Measurements from ENCODE around the gene OTUD7B.

The OTUD7B gene

DNA sequence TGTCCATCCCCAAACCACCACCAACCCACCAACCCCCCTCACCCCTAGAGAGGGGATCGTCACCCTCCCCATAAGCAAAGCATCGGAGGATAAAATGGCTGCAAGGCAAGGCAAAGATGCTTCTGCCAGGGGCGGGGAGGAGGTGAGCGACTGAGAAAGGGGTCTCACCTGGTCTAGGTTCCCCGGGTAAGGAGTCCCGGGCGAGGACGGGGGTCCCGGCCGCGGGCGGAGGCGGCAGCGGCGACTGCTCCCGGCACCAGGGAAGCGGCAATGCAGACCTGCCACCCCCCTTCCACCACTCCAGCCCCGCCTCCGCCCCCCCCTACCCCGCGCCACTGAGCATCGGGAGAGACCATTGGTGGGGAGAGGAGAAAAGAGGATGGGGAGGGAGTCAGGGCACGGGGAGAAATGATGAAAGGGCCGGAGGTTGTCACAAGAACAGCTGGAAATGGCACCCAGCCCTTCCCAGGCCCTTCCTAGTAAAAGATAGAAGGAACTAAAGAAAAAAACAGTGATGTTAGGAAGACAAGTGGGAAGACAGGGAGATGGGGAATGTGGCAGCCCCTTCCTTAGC, 92.9 kb downstream of the OTUD7B start, which contains the start of gene SV2A:
SV2A (minus strand) TSS at position 274 of the 574 bp plus-strand sequence. CDS start 4,004 bp downstream, outside the sequence.
- no peak for DNase-seq (ENCODE audit: low read depth, low spot score)

DNA sequence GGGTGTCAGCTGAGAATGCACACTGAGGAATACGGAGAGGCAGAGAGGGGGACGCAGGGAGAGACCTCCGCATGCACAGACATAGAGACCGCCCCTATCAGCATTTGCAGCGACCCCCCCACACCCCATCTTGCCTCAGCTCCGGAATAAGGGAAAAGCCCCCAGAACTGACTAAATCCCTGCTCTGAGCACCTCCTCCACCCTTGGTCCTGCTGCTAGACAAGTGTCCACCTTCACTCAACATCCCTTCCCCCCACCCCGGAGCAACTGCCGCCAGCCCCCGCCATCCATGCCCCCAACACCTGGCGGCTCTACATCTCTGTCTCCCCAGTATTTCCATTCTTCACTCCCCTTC, 93.7 kb downstream of the OTUD7B start:
- DNase-seq (ENCODE audit: low read depth, low spot score), result no peak

DNA sequence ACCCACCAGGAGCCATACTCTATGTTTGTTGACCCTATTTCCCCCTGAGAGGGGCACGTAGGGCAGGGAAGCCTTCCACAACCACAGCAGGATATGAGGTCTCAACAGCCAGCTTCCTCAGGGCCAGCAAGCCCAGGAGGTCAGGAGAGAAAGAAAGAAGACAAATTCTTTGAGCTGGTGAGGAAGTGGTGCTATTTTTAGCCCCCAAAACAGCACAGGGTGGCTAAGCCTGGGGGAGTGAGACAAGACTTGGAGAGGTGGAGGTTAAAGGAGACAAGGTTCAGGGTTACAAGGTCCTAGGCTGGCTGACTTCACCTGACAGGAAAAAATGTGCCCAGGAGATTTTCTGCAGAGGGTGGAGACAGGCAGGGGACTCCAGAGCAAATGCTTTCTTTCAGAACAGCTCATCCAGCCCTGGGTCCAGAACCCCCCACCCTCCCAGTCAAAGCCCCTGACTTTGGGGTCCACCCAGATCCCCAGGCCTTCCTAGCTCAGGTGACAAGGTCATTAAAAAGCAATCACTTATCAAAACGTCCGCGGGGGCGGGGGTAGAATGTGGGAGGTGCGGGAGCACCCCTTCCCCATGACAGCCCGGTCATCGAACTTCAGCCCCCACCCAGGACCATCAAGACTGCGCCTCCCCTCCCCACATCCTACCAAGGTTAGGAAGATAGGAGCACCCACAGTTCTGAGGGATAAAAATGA, 94.2 kb downstream of the OTUD7B start:
- no peak for DNase-seq (ENCODE audit: low read depth, low spot score)

DNA sequence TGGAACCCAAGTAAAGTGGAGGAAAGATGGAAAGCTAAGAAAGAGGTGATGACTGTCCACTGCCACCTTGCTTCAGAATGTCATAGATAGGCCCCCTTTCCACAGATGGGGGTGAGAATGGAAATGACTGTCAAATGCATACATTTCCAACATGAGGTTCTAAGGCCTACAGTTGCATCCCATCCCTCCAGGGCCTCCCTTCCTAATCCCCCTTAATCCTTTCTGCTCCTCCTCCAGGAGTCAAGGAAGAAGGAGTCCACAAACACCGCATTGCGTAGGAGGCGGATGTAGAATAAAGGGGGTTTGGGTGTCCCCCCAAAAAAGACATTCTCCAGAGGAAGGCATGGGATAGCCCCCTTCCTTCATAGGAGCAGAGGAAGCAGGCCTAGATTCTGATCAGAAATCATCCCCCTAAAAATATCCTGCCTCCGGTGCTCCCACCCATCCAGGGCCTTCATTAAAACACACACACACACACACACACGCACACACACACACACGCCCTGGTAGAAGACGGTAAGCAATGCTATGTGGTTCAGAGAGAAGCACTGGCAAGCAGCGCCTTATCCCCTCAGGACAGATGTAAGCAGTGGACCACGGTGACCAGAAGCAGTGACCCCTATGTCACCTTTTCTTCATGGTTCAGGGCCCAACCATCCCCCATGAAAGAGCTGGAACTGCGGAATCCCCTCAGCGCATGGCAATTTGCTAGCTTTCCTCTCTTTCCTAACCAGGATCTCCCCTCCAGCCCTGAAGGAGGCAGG, 94.9 kb downstream of the OTUD7B start:
- no peak for DNase-seq (ENCODE audit: low read depth, low spot score)

DNA sequence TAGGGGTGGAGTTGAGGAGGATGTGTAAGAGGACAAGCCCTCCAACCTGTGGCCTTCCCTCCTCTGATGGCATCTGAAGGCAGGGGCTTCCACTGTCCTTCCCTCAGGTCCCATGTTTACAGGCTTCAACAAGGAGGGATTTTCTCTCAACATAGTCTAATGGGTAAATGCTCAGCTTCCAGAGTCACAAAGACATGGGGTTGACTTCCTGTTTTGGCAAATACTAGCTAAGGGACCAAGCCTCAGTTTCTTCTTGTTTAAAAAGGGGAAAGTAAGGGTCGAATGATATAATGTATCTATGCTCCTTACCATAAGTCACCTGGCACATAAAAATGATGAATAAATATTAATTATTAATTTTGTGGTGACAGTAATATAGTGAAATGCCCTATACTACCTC, 96.0 kb downstream of the OTUD7B start:
- DNase-seq (ENCODE audit: low read depth, low spot score), result no peak

DNA sequence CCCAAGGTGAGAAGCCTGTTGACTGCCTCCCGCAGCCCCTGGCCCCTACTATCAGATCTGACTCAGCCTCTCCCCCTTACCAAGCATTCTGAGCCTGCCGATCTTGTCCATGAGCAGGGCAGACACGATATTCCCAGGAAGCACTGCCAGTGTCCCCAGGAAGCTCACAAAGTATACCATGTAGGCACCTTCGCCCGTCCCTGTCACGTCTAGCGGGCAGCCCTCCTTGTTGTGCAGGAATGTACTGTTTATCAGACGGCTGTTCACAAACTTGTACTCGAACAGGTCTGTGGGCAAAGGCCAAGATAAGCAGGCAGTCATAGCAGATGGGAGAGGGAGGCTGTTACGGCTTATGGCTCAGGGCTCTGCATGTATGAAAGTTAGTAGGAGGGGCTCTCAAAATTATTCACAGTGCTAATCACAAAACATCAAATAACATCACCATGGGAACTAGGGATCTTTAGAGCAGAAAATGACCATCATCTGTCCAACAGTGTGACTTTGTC, 103.9 kb downstream of the OTUD7B start:
- DNase-seq (ENCODE audit: low read depth, low spot score), result no peak

DNA sequence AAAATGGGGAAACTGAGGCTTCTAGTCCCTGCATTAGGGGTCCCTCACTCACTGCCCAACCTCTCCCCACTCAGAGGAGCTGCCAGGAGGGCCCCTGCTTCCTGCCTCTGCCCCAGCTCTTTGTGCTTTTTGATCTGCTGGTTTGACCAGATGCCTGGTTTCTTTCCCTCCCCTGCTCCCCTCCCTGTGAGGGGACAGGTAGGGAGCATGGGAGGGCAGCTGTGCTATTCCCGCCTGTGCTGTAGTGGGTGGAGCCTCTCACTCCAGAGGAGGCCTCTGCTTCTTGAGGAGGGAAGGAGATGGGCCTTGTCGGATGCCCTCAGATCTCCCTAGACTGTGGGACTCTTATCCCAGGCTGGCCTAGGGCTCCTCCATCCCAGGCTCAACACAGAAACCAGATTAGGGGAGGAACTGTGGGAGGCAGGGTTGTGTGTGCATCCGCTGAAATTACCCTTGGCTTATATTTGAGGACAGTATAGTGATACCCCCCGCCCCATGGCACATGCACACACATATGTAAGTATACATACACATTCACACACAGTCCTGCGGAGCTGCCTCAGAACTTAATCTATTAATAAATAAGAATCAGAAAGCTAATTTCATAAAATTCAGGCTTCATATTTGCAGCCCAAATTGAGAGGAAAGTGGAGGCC, 106.6 kb downstream of the OTUD7B start:
- DNase-seq (ENCODE audit: low read depth, low spot score), result no peak

DNA sequence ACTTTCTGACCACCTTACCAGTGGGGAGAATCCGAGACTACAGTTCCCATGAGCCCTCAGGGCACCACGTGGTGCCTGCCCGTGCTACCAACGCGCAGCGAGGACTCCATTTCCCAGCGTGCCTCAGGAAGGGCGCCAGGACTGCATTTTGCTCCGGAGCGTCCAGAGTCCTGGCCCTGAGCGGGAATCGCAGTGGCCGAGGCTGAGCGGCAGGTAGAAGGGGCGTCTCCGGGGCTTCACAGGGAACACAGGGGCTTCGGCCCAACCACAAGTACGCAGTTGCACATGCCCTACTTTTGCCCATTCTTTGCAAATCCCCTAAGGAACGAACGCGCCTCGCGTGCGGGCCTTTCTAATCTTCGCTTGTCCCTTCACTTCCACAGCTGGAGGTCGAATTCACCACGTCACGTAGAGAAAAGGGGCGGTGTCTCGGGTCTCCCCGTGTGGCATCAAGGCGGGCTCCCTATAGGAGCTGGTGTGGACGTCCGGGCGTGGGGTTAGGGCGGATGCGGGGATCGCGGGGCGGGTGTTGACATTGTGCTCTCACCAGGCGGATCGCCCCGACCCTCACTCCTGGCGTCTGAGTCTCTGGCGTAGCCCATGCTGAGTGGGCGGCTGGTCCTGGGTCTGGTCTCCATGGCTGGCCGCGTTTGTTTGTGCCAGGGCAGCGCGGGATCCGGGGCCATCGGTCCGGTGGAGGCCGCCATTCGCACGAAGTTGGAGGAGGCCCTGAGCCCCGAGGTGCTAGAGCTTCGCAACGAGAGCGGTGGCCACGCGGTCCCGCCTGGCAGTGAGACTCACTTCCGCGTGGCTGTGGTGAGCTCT, 110.9 kb downstream of the OTUD7B start, which contains the start of gene BOLA1:
BOLA1 (plus strand) TSS at position 109 of the 825 bp plus-strand sequence; CDS start at position 601, 492 bp downstream.
- peak; percentile 71 for DNase-seq (ENCODE audit: low read depth, low spot score)

DNA sequence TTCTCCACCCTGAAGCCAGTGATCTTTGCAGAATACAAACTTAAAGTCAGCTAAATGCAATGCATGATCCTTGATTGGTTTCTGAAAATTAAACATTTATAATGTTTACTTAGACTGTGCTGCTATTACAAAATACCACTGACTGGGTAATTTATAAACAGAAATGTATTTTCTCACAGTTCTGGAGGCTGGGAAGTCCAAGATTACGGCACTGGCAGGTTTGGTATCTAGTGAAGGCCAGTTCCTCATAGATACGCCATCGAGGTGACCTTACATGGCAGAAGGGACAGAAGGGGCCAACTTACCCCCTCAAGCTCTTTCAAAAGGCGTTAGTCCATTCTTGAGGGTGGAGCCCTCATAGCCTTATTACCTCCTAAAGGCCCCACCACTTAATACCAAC, 114.0 kb downstream of the OTUD7B start:
- no peak for DNase-seq (ENCODE audit: low read depth, low spot score)

DNA sequence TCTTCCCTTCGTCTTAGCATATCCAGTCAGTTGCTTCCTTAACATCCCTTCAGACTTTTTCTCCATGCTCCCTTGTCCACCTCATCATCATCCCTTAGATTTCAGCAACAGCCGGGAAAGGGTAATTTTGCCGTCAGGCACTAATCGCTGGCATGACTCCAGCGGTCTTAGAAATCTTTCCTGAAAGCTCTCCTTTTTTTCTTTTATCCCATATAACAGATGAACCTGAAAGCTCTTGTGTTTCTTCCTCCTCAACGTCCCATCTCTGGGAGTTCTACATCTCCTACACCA, 121.6 kb downstream of the OTUD7B start:
- DNase-seq (ENCODE audit: low read depth, low spot score), result no peak

DNA sequence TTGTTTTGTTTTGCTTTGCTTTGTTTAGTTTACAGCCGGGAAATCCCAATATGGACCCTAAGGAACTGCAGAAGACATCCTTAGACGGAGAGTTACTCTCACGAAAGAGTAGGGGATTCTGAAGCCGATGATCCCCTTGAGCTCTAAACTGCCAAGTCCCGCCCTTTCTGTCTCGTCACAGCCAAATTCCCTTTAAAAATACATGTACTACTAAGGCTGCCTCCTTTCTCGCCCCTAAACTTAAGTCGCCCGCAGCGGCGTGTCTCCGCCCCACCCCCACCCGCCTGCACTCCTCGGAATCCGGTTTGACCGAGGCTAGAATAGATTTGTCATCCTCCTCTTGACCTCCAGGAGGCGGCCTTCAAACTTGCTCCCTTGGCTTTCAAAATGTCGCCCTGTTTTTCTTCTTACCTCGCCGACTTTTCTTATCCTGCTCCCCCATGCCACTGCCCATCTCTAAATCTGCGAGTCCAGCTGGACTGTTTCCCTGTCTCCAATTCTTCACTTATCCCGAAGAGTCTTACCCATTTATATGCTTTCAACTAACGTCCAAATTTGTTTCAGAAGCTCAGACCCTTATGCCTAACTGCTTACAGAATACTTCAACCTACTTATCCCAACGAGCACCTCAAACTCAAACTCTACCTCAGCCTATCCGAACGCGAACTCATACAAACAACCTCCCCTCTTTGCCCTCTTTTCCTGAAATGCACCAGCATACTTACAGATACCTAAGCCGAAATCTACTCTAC, 122.1 kb downstream of the OTUD7B start:
- DNase-seq (ENCODE audit: low read depth, low spot score), result peak; percentile 51

All from activated CD4-positive, CD25-positive, alpha-beta regulatory T cell treated with anti-CD3 and anti-CD28 coated beads, Interleukin-2, amount 50 U/mL, for 16 hours (primary cell).